ENCODE measurements around the gene SLC4A1. TPM values are rescaled to one million over a fixed set of nuclear protein-coding genes. Genes with fewer than 3 reads are reported as not detected.

The SLC4A1 gene
- total RNA-seq, 6 donors from 2014 or later, result 0.46 to 6.3 (median 1.0) TPM; not detected in 1

- Histone ChIP-seq H3K36me3 (no peaks in the 10 kb centered on the region), H3K9me3 (no peaks in the 10 kb centered on the region), H3K4me1 (peaks cover 22 to 28% (median 23%) of the 10 kb centered on the region in 4 donors), H3K27ac (no peak overlapping the region), H3K4me3 (no peak overlapping the region), H3K27me3 (peaks cover 0 to 10% (median 5%) of the 10 kb centered on the region in 4 donors)
- DNase-seq (no peak), ATAC-seq (ENCODE audit: low FRiP score in 2 of 2) (no peak)
- 88 to 92% methylated on average over 2 of the region's 2 CpGs for WGBS, 2 donors
- TF ChIP-seq EP300 (IDR thresholded peaks at IDR 0.05), result no peak
These were observed 42.3 kb upstream of the SLC4A1 start for GRCh38 chr17:44310188-44310587.

GRCh38 chr17:44309472-44309871, 41.5 kb upstream of the SLC4A1 start:
- ATAC-seq (ENCODE audit: low FRiP score in 2 of 2) (no peak), DNase-seq (peak in 1 of 2 donors; percentile 54)
- Histone ChIP-seq H3K4me1 (peaks cover 18 to 21% (median 19%) of the 10 kb centered on the region in 4 donors), H3K36me3 (no peaks in the 10 kb centered on the region), H3K4me3 (no peak overlapping the region), H3K27ac (no peak overlapping the region), H3K9me3 (no peaks in the 10 kb centered on the region), H3K27me3 (peaks cover 0 to 2% (median 1%) of the 10 kb centered on the region in 4 donors)
- 51 to 68% methylated on average over 4 to 5 of the region's 5 CpGs for WGBS, 2 donors
- no peak for TF ChIP-seq POLR2AphosphoS5 (IDR thresholded peaks at IDR 0.05)
- no peak for TF ChIP-seq CTCF (IDR thresholded peaks at IDR 0.05)
- TF ChIP-seq EP300 (IDR thresholded peaks at IDR 0.05), result no peak
- no peak for TF ChIP-seq POLR2A (IDR thresholded peaks at IDR 0.05)

GRCh38 chr17:44308865-44309264, 40.9 kb upstream of the SLC4A1 start:
- TF ChIP-seq CTCF (IDR thresholded peaks at IDR 0.05), result no peak
- TF ChIP-seq EP300 (IDR thresholded peaks at IDR 0.05), result no peak
- TF ChIP-seq POLR2A (IDR thresholded peaks at IDR 0.05), result no peak
- TF ChIP-seq POLR2AphosphoS5 (IDR thresholded peaks at IDR 0.05), result no peak
- Histone ChIP-seq H3K9me3 (no peaks in the 10 kb centered on the region), H3K27me3 (no peaks in the 10 kb centered on the region), H3K4me1 (peaks cover 18 to 20% (median 19%) of the 10 kb centered on the region in 4 donors), H3K27ac (no peak overlapping the region), H3K4me3 (peak overlapping the region in 3 of 4 donors; percentile 39 to 51 (median 51)), H3K36me3 (no peaks in the 10 kb centered on the region)
- no peak for DNase-seq
- peak; percentile 1 to 5 for ATAC-seq (ENCODE audit: low FRiP score in 2 of 2)
- WGBS, 2 donors, result 2 to 7% methylated on average over 8 to 15 of the region's 15 CpGs

GRCh38 chr17:44308320-44308818, 40.4 kb upstream of the SLC4A1 start, which contains the start of gene RUNDC3A:
Gene RUNDC3A (plus strand): TSS chr17:44308601. CDS start chr17:44308833, 232 bp downstream.
- Histone ChIP-seq H3K9me3 (no peaks in the 10 kb centered on the region), H3K4me1 (peaks cover 18 to 20% (median 19%) of the 10 kb centered on the region in 4 donors), H3K27ac (peak within 1 kb of the TSS in 2 of 4 donors; percentile 21 to 44), H3K27me3 (no peaks in the 10 kb centered on the region), H3K36me3 (no peaks in the 10 kb centered on the region), H3K4me3 (peak within 1 kb of the TSS in 3 of 4 donors; percentile 39 to 51 (median 51))
- ATAC-seq (ENCODE audit: low FRiP score in 2 of 2) (peak; percentile 89 to 98), DNase-seq (peak; percentile 78 to 97)
- WGBS, 2 donors, result 0 to 3% methylated on average over 7 to 21 of the region's 39 CpGs
- TF ChIP-seq POLR2AphosphoS5 (IDR thresholded peaks at IDR 0.05) (peak in 1 of 2 donors; percentile 6), POLR2A (IDR thresholded peaks at IDR 0.05) (no peak), EP300 (IDR thresholded peaks at IDR 0.05) (no peak), CTCF (IDR thresholded peaks at IDR 0.05) (no peak)

- peak overlapping the region in 2 of 4 donors; percentile 21 to 44 for H3K27ac ChIP-seq
- H3K27me3 ChIP-seq, result no peaks in the 10 kb centered on the region
- peaks cover 18 to 20% (median 19%) of the 10 kb centered on the region in 4 donors for H3K4me1 ChIP-seq
- ATAC-seq (ENCODE audit: low FRiP score in 2 of 2) (peak; percentile 55 to 67), DNase-seq (peak in 1 of 2 donors; percentile 70)
- no peaks in the 10 kb centered on the region for H3K36me3 ChIP-seq
- no peak for TF ChIP-seq POLR2A (IDR thresholded peaks at IDR 0.05)
- no peak for TF ChIP-seq CTCF (IDR thresholded peaks at IDR 0.05)
- TF ChIP-seq POLR2AphosphoS5 (IDR thresholded peaks at IDR 0.05), result no peak
- no peak for TF ChIP-seq EP300 (IDR thresholded peaks at IDR 0.05)
- WGBS, 2 donors, result 3 to 10% methylated on average over 15 to 17 of the region's 26 CpGs
- H3K9me3 ChIP-seq, result no peaks in the 10 kb centered on the region
- peak overlapping the region in 3 of 4 donors; percentile 39 to 51 (median 51) for H3K4me3 ChIP-seq
These were observed 39.7 kb upstream of the SLC4A1 start for GRCh38 chr17:44307387-44308186.

All from upper lobe of left lung (tissue), 6 donors.